ENCODE measurements around the gene MT3. TPM values are rescaled to one million over a fixed set of nuclear protein-coding genes. Genes with fewer than 3 reads are reported as not detected.

MT3 gene
- total and polyA plus RNA-seq, 12 donors: 5.5 to 354 (median 46.4) TPM

GRCh38 chr16:56600398-56600999 is 11.2 kb downstream of the MT3 start:
- no peak overlapping the region for H3K27ac ChIP-seq
- no peaks in the 10 kb centered on the region for H3K9me3 ChIP-seq (replicated peaks in 1 of 3)
- H3K4me3 ChIP-seq: no peak overlapping the region
- no peaks in the 10 kb centered on the region for H3K36me3 ChIP-seq (replicated peaks in 1 of 2)
- 18 to 32% (median 29%) methylated on average over 8 of the region's 8 CpGs for WGBS, 4 donors
- intact Hi-C loops (cut with DNase I): loop anchor here (5.0 to 10.0 kb wide), 4 partner anchors 83 to 104 kb away; no protein-coding TSS in a partner anchor
- DNase-seq: peak in 6 of 7 donors; percentile 55 to 78 (median 68)
- peaks cover 0 to 2% of the 10 kb centered on the region in 2 donors for H3K4me1 ChIP-seq (replicated peaks in 1 of 2)
- H3K27me3 ChIP-seq: no peaks in the 10 kb centered on the region
- TF ChIP-seq, protein P1, sequence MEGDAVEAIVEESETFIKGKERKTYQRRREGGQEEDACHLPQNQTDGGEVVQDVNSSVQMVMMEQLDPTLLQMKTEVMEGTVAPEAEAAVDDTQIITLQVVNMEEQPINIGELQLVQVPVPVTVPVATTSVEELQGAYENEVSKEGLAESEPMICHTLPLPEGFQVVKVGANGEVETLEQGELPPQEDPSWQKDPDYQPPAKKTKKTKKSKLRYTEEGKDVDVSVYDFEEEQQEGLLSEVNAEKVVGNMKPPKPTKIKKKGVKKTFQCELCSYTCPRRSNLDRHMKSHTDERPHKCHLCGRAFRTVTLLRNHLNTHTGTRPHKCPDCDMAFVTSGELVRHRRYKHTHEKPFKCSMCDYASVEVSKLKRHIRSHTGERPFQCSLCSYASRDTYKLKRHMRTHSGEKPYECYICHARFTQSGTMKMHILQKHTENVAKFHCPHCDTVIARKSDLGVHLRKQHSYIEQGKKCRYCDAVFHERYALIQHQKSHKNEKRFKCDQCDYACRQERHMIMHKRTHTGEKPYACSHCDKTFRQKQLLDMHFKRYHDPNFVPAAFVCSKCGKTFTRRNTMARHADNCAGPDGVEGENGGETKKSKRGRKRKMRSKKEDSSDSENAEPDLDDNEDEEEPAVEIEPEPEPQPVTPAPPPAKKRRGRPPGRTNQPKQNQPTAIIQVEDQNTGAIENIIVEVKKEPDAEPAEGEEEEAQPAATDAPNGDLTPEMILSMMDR (IDR thresholded peaks at IDR 0.05): peak; percentile 52 to 81 (median 74)
- TF ChIP-seq POLR2A (IDR thresholded peaks at IDR 0.05): no peak

DNA sequence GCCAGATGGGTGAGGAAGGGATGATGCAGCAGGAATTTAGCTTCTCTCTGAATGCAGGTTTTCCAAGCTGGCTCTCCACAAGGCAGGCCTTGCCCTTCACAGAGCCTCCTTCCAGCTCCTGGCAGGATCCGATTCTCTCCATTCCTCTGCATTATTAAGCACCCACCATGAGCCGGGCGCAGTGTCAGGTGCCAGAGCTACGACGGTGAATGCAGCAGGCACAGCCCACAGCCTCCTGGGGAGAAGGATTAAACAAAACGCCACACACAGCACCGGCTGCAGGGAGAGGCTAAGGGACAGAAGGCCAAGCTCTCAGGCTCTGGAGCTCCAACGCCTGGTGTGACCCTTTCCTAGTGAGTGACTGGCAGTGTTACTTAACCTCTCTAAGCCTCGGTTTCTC is 12.0 kb downstream of the MT3 start:
- H3K36me3 ChIP-seq (replicated peaks in 1 of 2): no peaks in the 10 kb centered on the region
- no peak overlapping the region for H3K4me3 ChIP-seq
- H3K27ac ChIP-seq: no peak overlapping the region
- intact Hi-C loops (cut with DNase I): loop anchor here (5.0 to 10.0 kb wide), 4 partner anchors 84 to 103 kb away; no protein-coding TSS in a partner anchor
- no peaks in the 10 kb centered on the region for H3K27me3 ChIP-seq
- 73 to 82% (median 79%) methylated on average over 8 to 9 of the region's 9 CpGs for WGBS, 4 donors
- peaks cover 8 to 10% of the 10 kb centered on the region in 2 donors for H3K4me1 ChIP-seq (replicated peaks in 1 of 2)
- TF ChIP-seq, protein P1 (IDR thresholded peaks at IDR 0.05): no peak
- no peak for TF ChIP-seq POLR2A (IDR thresholded peaks at IDR 0.05)
- H3K9me3 ChIP-seq (replicated peaks in 1 of 3): no peaks in the 10 kb centered on the region
- peak in 1 of 7 donors; percentile 41 for DNase-seq

DNA sequence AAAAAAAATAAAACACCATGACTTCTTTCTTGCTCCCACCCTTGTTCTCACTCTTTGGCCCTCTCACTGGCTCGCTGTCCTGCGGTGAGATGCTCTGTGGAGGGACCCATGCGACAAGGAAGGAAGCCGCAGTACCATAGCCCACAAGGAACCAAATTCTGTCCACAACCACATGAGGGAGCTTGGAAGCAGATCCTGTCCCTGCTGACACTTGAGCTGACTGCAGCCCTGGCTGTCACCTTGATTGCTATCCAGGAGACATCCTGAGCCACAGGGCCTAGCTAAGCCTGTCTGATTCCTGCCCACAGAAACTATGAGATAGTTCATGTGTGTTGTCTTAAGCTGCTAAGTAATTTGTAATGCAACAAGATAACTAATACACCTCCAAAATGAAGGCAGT is 14.3 kb downstream of the MT3 start:
- DNase-seq: peak; percentile 69 to 90 (median 80)
- peak overlapping the region in 3 of 5 donors; percentile 24 to 99 (median 97) for H3K27ac ChIP-seq
- H3K4me1 ChIP-seq (replicated peaks in 1 of 2): peaks cover 25 to 26% of the 10 kb centered on the region in 2 donors
- 34 to 40% (median 35%) methylated on average over 4 of the region's 4 CpGs for WGBS, 4 donors
- intact Hi-C loops (cut with DNase I): loop anchor here (5.0 to 10.0 kb wide), 4 partner anchors 84 to 101 kb away; no protein-coding TSS in a partner anchor
- H3K27me3 ChIP-seq: no peaks in the 10 kb centered on the region
- TF ChIP-seq, protein P1 (IDR thresholded peaks at IDR 0.05): peak; percentile 33 to 75 (median 62)
- TF ChIP-seq POLR2A (IDR thresholded peaks at IDR 0.05): no peak
- no peaks in the 10 kb centered on the region for H3K9me3 ChIP-seq (replicated peaks in 1 of 3)
- H3K36me3 ChIP-seq (replicated peaks in 1 of 2): no peaks in the 10 kb centered on the region
- no peak overlapping the region for H3K4me3 ChIP-seq

- Histone ChIP-seq H3K4me3 (no peak overlapping the region), H3K4me1 (replicated peaks in 1 of 2) (peaks cover 28 to 32% of the 10 kb centered on the region in 2 donors), H3K27ac (peak overlapping the region; percentile 13 to 100 (median 99)), H3K27me3 (no peaks in the 10 kb centered on the region), H3K36me3 (replicated peaks in 1 of 2) (no peaks in the 10 kb centered on the region), H3K9me3 (replicated peaks in 1 of 3) (no peaks in the 10 kb centered on the region)
- peak in 1 of 7 donors; percentile 21 for DNase-seq
- intact Hi-C loops (cut with DNase I): loop anchor here (5.0 to 10.0 kb wide), 4 partner anchors 82 to 100 kb away; no protein-coding TSS in a partner anchor
- no peak for TF ChIP-seq POLR2A (IDR thresholded peaks at IDR 0.05)
- TF ChIP-seq, protein P1 (IDR thresholded peaks at IDR 0.05): no peak
- 87 to 95% (median 89%) methylated on average over 3 to 4 of the region's 4 CpGs for WGBS, 4 donors
Measured at GRCh38 chr16:56604966-56605365, 15.6 kb downstream of the MT3 start.
